Measurements from ENCODE around the gene PIEZO2.

DNA sequence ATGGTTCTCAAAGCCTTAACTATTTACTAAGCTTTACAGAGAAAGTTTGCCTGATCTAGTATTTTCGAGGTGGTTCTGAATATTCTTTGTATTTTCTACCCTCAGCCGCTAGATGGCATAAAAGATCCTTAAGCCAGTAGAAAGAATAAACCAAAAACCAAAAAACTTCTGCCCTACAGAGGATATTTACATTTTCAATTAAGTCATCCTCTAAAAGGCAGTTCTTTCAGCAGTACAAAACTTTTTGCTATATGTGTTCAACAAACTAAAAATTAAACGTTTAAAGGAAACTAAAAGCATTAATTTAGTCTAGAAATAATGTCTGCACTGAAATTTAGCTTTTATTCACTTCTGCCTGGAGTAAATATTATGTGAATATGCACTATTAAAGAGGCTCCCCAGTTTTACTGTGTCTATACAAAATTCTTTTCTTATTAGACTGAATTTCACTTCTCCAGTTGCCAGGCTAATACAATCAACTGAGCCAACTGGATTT lies 297.5 kb downstream of the PIEZO2 start:
- TF ChIP-seq, protein P1, sequence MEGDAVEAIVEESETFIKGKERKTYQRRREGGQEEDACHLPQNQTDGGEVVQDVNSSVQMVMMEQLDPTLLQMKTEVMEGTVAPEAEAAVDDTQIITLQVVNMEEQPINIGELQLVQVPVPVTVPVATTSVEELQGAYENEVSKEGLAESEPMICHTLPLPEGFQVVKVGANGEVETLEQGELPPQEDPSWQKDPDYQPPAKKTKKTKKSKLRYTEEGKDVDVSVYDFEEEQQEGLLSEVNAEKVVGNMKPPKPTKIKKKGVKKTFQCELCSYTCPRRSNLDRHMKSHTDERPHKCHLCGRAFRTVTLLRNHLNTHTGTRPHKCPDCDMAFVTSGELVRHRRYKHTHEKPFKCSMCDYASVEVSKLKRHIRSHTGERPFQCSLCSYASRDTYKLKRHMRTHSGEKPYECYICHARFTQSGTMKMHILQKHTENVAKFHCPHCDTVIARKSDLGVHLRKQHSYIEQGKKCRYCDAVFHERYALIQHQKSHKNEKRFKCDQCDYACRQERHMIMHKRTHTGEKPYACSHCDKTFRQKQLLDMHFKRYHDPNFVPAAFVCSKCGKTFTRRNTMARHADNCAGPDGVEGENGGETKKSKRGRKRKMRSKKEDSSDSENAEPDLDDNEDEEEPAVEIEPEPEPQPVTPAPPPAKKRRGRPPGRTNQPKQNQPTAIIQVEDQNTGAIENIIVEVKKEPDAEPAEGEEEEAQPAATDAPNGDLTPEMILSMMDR (IDR thresholded peaks at IDR 0.05), result peak; percentile 83
- no peak for TF ChIP-seq ZFX (IDR thresholded peaks at IDR 0.05; ENCODE audit: borderline replicate concordance)
